ENCODE data around the gene DRD1.

The DRD1 gene

DNA sequence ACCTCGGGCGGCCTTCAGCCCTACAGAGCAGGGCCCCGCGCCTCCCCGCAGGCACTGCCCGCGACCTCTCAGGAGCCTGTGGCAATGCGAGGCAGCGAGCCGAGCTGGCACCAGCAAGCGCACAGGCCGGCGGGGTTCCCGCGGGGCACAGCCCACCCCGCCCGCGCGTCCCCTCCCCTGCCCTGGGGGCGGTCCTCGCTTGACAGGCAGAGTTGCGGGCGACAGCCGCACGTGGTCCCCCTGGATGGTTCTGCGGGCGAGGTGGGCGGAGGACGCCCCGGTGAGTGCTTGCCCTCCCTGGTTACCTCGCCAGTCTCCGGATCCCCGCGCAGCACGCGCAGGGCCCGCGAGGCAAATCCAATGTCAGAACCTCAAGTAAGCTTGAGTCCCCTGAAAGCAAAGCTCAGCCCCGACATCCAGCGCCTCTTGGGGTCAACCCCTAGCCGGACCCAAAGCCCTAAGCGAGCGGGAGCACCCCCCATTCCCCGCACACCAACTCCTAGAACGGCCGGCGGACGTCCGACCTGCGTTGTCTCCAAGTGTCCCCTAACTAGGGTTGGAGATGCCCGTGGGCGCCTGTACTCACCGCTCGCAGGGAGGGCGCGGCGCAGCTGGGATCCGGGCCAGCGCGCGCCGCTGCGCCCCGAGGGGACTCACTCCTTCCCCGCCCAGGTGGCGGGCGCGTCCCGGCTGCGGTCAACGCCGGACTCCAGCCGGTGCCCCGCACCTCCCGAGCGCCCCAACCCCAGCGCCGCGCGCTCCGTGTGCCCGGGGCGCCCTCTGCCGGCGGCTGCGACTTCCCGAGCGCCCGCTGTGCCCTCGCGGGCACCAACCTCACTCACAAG lies at the start of gene DRD1:
TSS of gene DRD1 (minus strand) at position 123 of the 845 bp plus-strand sequence. CDS start 1,083 bp downstream, outside the sequence.
- DNase-seq: no peak

DNA sequence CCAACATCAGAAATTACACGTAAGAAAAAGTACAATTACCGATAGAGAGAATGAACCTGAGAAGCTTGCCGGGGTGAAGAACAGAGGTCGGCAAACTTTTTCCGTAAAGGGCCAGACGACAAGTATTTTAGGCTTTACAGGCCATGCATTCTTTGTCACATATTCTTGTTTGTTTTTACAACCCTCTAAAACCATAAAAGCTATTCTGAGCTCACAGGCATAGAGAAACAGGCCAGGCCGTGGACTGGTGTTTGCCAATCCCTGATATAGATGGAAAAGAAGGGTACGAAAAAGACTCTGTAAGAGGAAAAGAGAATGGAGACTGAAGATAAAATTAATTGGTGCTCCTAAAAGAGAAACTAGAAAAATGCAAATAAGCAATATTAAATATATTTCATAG lies 49.7 kb upstream of the DRD1 start:
- no peak for DNase-seq

DNA sequence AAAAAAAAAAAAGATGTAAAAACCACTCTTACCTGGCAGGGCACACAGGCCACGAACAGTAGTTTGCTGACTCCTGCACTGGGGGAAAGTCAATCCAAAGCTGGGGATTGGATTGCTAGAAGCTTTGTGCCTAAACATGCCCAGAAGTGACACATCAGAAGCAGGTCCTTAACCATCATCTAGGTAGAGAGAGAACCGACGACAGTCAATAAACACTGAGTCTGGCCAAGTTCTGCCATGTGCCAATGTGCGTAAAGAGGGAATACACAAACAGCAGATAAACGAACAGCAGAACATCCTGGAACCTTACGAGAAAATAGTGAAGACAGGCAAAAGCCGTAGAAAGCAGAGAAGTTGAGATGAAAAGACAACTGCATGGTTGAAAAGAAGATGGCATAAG lies 49.3 kb upstream of the DRD1 start:
- DNase-seq: no peak

DNA sequence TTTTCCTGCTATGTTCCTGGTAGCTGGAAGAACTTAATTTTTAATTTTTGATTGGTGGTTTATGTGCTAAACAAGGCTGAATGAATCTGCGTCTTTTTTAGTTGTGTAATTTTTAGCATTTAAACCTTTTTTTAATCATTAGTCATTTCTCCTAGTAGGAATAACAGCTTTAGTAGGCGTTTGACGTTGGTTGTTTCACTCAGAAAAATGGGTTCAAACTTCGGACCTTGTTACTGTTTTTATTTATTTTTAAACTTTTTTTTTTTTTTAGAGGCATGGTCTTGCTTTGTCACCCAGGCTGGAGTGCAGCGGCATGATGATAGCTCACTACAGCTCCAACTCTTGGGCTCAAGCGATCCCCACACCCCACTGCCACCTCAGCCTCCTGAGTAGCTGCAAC lies 47.2 kb upstream of the DRD1 start:
- no peak for DNase-seq

DNA sequence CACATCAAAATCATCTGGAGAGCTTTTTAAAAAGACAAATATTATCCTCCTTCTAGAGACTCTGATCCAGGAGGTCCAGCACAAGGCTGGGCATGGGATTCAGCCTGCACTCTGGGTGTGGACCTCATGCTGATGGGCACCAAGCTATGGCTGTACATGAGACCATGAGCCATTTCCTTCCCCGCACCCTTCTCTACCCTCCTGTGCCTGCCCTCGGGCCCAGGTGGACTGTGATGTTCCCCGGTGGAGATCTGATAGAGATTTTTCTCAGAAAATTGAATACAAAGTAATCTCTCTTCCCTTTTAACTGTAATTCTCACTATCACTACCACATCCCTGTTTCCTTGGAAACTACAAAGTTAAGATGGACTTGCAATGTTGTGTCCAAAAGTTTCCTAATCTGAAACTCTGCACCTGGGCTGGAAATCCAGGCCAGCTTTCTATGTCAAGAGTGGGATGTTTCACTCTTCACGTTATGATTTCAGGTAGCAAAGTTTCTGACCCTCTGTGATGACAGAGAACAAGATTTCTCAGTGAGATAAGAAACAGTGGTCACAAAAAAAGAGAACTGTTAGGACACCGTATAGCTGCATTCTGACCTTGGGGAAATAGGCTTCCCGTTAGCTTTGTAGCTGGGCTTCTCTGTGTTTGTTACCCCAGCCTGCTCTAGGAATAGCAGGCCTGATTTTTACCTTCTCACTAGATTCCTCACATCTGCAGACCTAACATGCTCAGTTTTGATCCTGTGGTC lies 45.9 kb upstream of the DRD1 start:
- DNase-seq: no peak

DNA sequence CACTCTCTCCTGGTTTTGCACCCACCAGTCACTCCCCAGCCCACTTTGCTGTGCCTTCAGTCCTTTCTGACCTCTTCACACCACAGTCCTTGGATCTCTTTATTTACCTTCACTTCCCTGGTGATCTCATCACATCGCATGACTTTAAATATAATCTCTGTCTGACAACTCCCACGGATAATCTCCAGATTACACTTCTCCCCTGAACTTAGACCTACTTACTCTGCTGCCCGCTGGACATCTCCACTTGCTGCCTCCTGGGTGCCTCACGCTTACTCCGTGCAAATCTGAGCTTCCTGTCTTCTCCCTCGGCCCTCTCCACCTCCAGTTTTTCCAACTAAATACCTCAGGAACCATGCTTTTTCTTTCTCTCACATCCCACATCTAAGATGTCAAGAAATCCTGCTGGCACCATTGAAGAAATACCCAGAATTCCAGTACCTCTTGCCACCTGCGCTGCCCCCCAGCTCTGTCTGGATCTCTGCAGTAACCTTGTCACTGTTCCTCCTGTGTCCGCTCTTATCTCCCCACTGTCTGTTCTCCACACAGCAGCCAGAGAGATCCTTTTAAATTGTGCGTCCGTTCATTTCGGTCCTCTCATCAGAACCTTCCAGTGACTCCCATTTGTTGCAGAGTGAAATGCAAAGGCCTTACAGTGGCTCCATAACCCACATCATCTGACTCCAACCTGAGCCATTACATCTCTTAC lies 43.7 kb upstream of the DRD1 start:
- no peak for DNase-seq

DNA sequence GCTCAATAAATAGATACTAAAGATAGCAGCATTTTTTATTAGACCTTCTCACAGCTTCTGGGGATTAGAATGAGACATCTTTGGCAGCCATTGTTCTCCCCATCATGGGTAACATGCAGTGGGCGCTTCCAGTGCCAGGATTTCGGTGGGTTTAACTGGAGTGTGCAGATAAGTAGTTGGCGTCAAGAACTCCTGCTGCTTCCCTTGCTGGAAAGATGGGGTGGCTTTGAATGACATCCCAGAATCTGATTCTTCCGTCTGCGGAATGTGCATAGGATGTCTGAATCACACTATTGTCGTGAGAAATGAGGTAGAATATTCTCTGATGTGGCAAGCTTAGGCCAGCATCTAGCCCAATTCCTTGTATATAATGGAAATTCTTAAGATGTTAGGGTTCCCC lies 41.6 kb upstream of the DRD1 start:
- DNase-seq: no peak

DNA sequence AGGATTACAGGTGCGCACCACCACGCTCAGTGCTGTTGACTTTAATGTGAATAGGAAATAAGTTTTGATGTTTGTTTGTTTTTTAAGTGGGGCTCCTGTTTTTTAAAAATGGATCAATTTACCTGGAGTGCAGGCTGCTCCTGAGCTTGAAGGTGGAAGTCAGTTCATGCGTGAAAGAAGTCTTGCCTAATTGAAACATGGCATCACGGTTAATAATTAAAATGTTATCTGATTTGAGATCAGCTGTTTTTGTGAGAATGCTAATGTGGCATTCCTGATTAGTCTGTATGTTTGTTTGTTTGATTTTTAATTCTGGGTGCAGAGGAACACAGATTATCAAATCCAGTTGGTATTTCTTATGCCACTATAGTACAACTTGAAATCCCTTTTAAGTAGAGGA lies 40.8 kb upstream of the DRD1 start:
- no peak for DNase-seq

DNA sequence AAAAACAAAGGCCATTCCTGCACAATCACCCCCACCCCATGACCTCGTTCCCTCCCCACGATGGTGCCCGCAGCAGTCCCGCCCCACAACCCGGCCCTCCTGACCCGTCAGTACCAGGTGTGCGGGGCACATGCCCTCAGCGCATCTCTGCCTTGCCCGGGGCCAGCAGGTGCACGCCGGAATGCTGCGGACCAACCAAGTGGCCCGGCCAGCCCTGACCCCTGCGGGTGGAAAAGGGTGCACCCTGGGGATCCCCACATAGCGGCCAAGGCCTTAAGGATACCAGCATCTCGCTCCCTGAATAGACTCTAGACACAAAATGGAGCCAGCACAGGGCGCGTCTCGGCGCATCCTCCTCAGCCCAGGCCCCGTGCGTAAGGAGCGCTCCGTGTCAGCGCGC lies 40.3 kb upstream of the DRD1 start:
- DNase-seq: no peak

DNA sequence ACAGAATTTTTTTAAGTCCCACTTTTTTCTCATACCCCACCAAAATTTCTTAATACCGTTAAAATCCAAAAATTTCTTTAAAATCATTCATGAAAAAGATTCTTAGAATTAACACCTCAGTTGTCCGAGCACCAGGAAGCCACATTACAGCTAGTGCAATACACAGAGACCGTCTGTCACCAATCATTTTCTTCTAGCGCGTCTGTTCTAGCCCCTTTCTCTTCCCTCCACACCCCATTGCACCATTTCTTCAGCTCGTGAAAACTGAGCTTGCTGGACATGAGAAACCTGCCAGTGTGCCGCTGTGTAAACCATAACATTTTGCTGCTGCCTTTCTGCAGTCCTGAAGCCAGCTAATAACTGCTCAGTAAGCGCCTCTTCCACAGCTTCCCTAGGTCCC lies 39.4 kb upstream of the DRD1 start:
- DNase-seq: no peak

DNA sequence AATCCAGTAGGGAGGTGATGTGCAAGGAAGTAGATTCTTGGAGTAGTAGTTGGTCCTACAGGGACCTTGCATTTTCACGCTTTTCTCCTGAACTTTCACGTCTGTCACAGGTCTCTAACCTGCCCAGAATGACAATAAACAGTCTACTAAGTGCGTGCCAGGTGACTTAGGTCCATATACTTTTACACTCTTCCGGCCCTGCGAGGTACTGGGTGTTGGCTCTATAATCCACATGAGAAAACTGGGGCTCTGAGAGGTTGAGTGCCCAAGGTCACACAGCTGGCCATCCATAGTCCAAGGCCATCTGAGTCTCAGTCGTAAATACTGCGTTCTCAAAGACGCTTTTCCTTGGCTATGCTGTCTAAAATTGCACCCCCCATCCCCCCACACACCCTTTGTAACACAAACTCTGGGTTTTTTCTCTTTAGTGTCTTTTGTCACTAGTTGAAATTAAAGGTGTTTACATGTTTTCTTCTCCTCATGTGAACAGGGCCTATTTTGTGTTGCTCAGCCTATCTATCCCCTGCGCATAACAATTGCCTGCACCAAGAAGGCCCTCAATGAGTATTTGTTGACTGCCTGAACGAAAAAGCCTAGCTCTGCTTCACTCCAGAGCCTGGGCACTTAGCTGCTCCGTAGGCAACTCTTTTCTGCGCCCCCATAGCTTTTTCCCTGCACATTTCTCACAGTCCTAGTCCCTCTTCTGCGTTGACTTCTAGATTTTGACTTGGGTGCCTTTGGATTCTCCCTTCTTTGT lies 35.3 kb upstream of the DRD1 start:
- no peak for DNase-seq

DNA sequence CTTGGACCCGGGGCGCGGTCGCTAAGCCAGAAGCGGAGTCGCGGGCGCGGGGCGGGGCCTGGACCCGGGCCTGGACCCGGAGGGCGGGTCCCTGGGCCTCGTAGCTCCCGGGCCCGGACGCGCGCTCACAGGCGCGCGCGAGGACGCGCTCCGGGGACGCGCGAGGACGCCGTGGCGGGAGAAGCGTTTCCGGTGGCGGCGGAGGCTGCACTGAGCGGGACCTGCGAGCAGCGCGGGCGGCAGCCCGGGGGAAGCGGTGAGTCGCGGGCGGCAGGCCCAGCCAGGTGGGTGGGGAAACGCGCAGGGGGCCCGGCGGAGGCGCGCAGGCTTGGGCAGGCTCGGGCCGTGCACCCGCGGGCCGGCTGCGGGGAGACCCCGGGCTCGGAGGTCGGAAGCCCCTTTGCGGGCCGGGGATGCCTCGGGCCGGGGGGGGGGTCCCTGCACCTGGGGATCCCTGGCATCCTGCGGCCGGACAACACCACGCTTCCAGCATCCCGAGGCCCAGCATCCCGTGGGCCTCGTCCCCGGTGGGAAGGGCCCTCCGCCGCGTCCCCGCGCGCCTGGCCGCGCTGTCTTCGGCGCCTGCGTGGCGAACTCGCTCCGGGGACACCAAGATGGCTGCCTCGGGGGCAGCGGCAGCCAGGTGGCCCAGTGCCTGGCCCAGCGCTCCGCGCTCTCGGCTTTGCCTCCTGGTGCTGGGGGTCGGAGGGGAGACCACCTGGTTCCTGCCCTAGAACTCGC lies 34.6 kb upstream of the DRD1 start, which contains the start of gene SFXN1:
TSS of gene SFXN1 (plus strand) at position 177 of the 741 bp plus-strand sequence. CDS start 13,544 bp downstream, outside the sequence.
- DNase-seq: peak; percentile 89

DNA sequence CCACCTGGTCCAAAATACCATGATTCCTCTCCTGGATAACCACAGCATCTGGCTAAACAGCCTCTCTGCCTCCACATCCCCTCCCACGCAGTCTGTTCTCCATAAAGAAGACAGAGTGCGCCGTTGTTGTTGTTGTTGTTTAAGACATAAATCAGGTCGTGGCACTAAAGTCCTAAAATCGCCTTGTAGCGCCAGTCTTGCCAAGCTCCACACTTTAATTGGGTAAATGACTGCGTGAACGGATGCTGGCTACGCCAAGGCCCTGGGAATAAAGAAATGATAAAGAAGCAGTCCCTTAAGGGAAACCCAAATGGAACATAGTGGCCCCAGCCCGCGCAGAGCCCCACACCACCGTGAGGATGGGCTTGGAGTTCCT lies 34.0 kb upstream of the DRD1 start:
- no peak for DNase-seq

DNA sequence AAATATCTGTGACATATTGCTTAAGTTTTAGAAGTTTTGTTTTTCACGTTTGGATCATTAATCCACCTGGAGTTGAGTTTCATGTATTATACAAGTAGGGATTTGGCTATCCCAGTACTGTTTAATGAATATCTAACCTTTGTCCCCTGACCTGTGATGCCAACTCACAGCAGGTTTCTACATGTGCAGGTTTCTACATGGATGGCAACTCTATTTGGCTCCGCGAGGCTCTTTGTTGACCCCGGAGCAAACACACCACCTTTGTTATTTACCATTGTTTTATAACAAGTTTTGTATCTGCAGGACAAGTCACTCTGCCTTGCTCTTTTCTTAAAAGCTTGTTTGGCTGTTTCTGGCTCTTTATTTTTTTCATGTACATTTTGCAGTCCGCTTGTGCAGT lies 33.5 kb upstream of the DRD1 start:
- no peak for DNase-seq

DNA sequence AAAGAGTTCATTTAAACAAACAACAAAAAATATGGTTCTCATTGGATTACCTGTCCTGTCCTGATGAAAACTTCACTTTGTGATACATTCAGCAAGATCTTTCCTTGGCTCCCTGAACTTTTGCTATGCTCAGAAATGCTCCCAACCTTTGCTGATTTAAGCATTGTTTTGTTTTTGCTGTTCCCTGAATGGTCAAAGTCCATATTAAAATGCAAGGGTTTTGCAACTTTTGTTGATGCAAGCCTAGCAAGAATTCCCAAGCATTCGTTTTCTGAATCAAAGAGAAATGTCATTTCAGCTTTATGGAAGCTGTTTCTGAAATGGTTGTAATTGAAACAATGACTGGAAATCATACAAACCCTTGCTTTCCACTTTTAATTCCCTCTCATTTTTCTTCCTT lies 31.3 kb upstream of the DRD1 start:
- DNase-seq: no peak

DNA sequence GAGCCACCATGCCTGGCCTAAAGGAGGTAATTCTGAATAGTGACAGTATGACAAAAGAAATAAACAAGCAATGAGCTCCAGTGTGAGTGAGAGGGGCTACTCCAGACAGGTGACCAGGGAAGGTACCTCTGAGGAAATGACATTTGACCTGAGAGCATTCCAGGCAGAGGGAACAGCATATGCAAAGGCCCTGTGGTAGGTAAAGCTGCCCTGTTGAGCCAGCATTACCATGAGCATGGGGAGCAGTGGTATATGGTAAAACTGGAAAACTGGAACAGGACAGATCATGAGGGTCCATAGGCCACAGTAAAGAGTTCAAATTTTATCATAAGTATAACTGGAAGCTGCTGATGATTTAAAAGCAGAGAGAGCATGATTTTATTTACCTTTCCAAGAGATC lies 28.4 kb upstream of the DRD1 start:
- no peak for DNase-seq

DNA sequence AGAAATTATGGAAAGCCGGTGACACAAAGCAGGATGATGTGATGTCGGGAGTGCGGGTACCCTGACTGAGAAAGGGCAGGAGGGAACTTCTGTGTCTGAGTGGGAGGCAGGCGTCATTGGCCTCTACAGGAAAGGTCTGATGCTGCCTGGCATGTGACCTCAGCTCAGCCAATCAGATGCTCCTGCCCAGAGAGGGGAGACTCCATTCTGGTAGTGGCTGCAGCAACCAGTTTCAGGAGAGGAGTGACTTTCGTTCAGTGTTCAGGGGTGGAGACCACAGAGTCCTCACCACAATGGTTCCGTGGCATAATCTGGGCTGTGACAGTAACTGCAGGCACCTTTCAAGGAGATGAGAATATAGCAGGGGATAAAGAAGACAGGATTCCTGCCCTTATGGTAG lies 27.6 kb upstream of the DRD1 start:
- no peak for DNase-seq

DNA sequence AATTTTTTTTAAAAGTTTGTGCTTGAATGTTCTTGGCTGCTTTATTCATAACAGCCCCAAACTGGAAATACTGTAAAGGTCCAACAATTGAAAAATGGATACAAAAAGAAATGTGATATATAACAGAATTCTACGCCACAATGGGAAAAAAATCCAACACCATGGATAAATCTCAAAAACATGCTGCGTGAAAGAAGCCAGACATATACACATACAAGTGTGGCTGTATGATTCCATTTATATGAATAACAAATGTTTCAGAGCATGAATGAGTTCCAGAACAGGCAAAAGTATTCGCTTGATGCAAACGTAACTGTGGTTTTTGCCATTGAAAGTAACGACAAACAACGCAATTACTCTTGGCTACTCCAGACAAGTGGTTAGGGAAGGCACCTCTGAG lies 27.2 kb upstream of the DRD1 start:
- no peak for DNase-seq

DNA sequence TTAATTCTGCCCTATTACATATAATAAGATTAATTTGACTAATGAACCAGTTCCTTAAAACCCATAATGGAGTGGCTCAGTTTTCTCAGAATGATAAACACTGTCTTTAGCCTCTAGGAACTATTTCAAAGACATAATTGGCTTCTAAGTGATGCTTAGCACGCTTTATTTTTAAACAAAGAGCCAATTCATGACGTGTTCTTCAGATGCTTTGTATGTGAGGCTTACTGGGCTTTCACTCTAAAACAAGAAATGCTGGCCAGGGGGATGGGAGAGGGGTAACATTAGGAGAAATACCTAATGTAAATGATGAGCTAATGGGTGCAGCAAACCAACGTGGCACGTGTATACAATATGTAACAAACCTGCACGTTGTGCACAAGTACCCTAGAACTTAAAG lies 26.8 kb upstream of the DRD1 start:
- DNase-seq: no peak

DNA sequence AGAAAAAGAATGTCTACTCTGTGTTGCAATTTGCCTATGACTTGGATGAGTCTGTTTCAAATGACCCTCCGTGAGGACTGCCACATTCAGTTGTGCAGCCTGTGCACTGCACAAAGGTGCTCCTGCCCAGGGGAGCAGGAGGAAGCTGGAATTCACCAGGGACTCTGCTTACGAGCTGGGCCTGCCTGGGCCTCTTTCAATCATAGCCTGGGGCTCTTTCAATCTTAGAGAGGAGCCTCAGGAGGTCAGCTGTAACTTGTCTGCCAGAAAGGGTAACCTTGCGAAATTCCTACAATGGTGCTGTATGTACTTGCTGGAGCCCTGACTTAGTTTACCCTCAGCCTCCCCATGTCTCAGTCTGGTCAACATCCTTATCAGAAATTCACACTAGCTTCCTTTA lies 25.9 kb upstream of the DRD1 start:
- no peak for DNase-seq

DNA sequence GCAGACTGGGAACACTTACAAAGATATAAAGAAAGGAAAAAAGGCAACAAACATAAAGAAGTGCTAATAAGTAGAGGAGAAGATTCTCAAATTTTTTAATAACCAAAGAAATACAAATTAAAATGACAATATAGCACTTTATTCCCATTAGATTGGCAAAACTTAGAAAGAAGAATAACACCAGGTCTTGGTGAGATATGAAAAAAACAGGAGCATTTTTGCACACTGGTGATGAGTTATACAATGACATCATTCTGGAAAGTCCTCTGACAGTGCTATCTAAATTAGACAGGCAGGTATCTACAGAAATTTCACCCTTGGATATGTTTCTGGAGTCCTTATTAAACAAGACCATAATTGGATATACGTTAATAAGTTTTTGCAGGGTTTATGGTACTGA lies 24.9 kb upstream of the DRD1 start:
- no peak for DNase-seq

All from femur (tissue), 1 donor.